ENCODE measurements around the gene IL1A. TPM values are rescaled to one million over a fixed set of nuclear protein-coding genes. Genes with fewer than 3 reads are reported as not detected.

IL1A gene
- total and polyA plus RNA-seq, 7 donors: 0.08 to 0.12 TPM; not detected in 5

- Histone ChIP-seq H3K27me3 (ENCODE audit: insufficient read depth in 3 of 3, low read length in 2 of 3) (peaks cover 0 to 1% (median 0%) of the 10 kb centered on the region in 3 donors), H3K36me3 (ENCODE audit: insufficient read depth in 1 of 2, low read depth in 1 of 2) (no peaks in the 10 kb centered on the region), H3K4me3 (no peak overlapping the region), H3K27ac (no peak overlapping the region), H3K4me1 (peaks cover 10% of the 10 kb centered on the region), H3K9me3 (no peaks in the 10 kb centered on the region)
- no peak for ATAC-seq
- DNase-seq: no peak
- intact Hi-C loops (cut with DNase I): no loop called here
- TF ChIP-seq CTCF (IDR thresholded peaks at IDR 0.05): no peak
- WGBS, 3 donors: 74 to 78% (median 76%) methylated on average over 15 of the region's 15 CpGs
These were observed 47.9 kb upstream of the IL1A start for GRCh38 chr2:112831946-112832840.

GRCh38 chr2:112831513-112831845 lies 47.2 kb upstream of the IL1A start:
- Histone ChIP-seq H3K9me3 (no peaks in the 10 kb centered on the region), H3K36me3 (ENCODE audit: insufficient read depth in 1 of 2, low read depth in 1 of 2) (no peaks in the 10 kb centered on the region), H3K4me3 (no peak overlapping the region), H3K27ac (no peak overlapping the region), H3K27me3 (ENCODE audit: insufficient read depth in 3 of 3, low read length in 2 of 3) (no peaks in the 10 kb centered on the region), H3K4me1 (peaks cover 10% of the 10 kb centered on the region)
- no peak for TF ChIP-seq CTCF (IDR thresholded peaks at IDR 0.05)
- no peak for DNase-seq
- intact Hi-C loops (cut with DNase I): no loop called here
- 28 to 55% (median 39%) methylated on average over 2 of the region's 2 CpGs for WGBS, 3 donors
- no peak for ATAC-seq

- WGBS, 3 donors: 75 to 80% (median 77%) methylated on average over 5 of the region's 5 CpGs
- DNase-seq (no peak), ATAC-seq (no peak)
- intact Hi-C loops (cut with DNase I): no loop called here
- H3K9me3 ChIP-seq: no peaks in the 10 kb centered on the region
- H3K27me3 ChIP-seq (ENCODE audit: insufficient read depth in 3 of 3, low read length in 2 of 3): no peaks in the 10 kb centered on the region
- no peak for TF ChIP-seq CTCF (IDR thresholded peaks at IDR 0.05)
- no peak overlapping the region for H3K27ac ChIP-seq
- H3K4me1 ChIP-seq: peaks cover 7% of the 10 kb centered on the region
- H3K36me3 ChIP-seq (ENCODE audit: insufficient read depth in 1 of 2, low read depth in 1 of 2): no peaks in the 10 kb centered on the region
- H3K4me3 ChIP-seq: no peak overlapping the region
These were observed 46.6 kb upstream of the IL1A start for GRCh38 chr2:112830682-112831512.

- WGBS, 3 donors: 93 to 94% (median 93%) methylated on average over 10 of the region's 10 CpGs
- no peaks in the 10 kb centered on the region for H3K4me1 ChIP-seq
- no peak overlapping the region for H3K4me3 ChIP-seq
- DNase-seq: no peak
- no peak for ATAC-seq
- no peaks in the 10 kb centered on the region for H3K9me3 ChIP-seq
- no peaks in the 10 kb centered on the region for H3K27me3 ChIP-seq (ENCODE audit: insufficient read depth in 3 of 3, low read length in 2 of 3)
- H3K36me3 ChIP-seq (ENCODE audit: insufficient read depth in 1 of 2, low read depth in 1 of 2): no peaks in the 10 kb centered on the region
- no peak for TF ChIP-seq CTCF (IDR thresholded peaks at IDR 0.05)
- intact Hi-C loops (cut with DNase I): no loop called here
- H3K27ac ChIP-seq: no peak overlapping the region
These were observed 45.8 kb upstream of the IL1A start for GRCh38 chr2:112829961-112830681.

Data from psoas muscle (tissue), 8 donors.